K562 (cell line): ENCODE data around the gene RUNX1. TPM values are rescaled to one million over a fixed set of nuclear protein-coding genes. Genes with fewer than 3 reads are reported as not detected.
A peak's percentile ranks its signal among the peaks of the same experiment; 100 is the strongest.

ENCODE experiments used
- ATAC-seq: fragments of 200-7000 bp; cut with Tn5 transposase; 3 replicates; pipeline ENCODE4 v1.9.1; 2020; ENCODE audit warnings: moderate library complexity
- BruUV-seq: library from RNA; stranded (reverse); fragments of 400-500 nt; replicated peaks from 2 replicates; lab custom pipeline; 2021; lab: Mats Ljungman, UMichigan
- CTCF ChIA-PET: fragments of 300-600 bp; formaldehyde crosslinking; extraction: SDS; loops from one replicate; lab custom pipeline; 2021; ENCODE audit warnings: low intra/inter-chr PET ratio; lab: Yijun Ruan, JAX
- POLR2A ChIA-PET: fragments of 300-600, 350-650 bp; sonication (Branson Sonifier 250); formaldehyde crosslinking; extraction: SDS; loops from one replicate; lab custom pipeline; 2021; ENCODE audit warnings: antibody characterized with exemption, inconsistent platforms; lab: Yijun Ruan, JAX
- DNase-seq, 4 experiments: peaks; one replicate each; pipeline versions ENCODE4 v3.0.0 to v3.0.0-alpha.2; 2011 to 2018; ENCODE audit warnings: low spot score in 3 of 4, mixed read lengths in 3 of 4; ENCODE audit errors: extremely low read depth in 1 of 4
- FAIRE-seq: peaks from 2 replicates; lab custom pipeline; 2011; peaks lifted over from hg19 to GRCh38; lab: Jason Lieb, UNC
- H2AFZ ChIP-seq: 2 replicates; pipeline ENCODE4 v1.6.0; 2011; ENCODE audit warnings: low read depth, low read length, control low read depth, inconsistent platforms
- H3K27ac ChIP-seq: fragments of 200-600 bp; 3 replicates; pipeline ENCODE4 v1.8.0; 2011; ENCODE audit warnings: low read depth, mild to moderate bottlenecking, control low read depth, inconsistent platforms, low read length, moderate library complexity, mixed read lengths; ENCODE audit errors: extremely low read depth
- H3K27me3 ChIP-seq, 2 experiments: fragments of 300-600 bp in 1 of 2; 2 replicates in 1 of 2; 3 replicates in 1 of 2; pipeline versions ENCODE4 v1.6.0 to v1.8.0; 2011; ENCODE audit warnings: inconsistent platforms in 2 of 2, low read length in 2 of 2, mild to moderate bottlenecking in 1 of 2, mixed read lengths in 1 of 2, moderate library complexity in 1 of 2; ENCODE audit not compliant: control insufficient read depth in 2 of 2, insufficient read depth in 2 of 2
- H3K36me3 ChIP-seq: fragments of 300-600 bp; 3 replicates; pipeline ENCODE4 v1.8.0; 2011; ENCODE audit warnings: mild to moderate bottlenecking, low read length, inconsistent platforms; ENCODE audit not compliant: control insufficient read depth, insufficient read depth
- H3K4me1 ChIP-seq, 2 experiments: fragments of 200-600 bp in 1 of 2; replicated peaks in 1 of 2; 2 replicates in 1 of 2; 3 replicates in 1 of 2; pipeline versions ENCODE4 v1.5.1 to v1.8.0; 2011; ENCODE audit warnings: inconsistent platforms in 2 of 2, low read length in 2 of 2, mild to moderate bottlenecking in 1 of 2, mixed read lengths in 1 of 2, moderate library complexity in 1 of 2; ENCODE audit not compliant: control insufficient read depth in 2 of 2, insufficient read depth in 2 of 2
- H3K4me2 ChIP-seq: 2 replicates; pipeline ENCODE4 v1.6.1; 2011; ENCODE audit warnings: low read length, control low read depth, inconsistent platforms, mixed read lengths; ENCODE audit not compliant: insufficient read depth
- H3K4me3 ChIP-seq: fragments of 200-600 bp; sonication (generic), shearing (Covaris generic); 2 replicates; pipeline ENCODE4 v1.5.1; 2016; ENCODE audit warnings: control low read depth, inconsistent platforms
- H3K79me2 ChIP-seq: fragments of 200-600 bp; 3 replicates; pipeline ENCODE4 v1.8.0; 2011; ENCODE audit warnings: low read length, inconsistent platforms; ENCODE audit not compliant: control insufficient read depth, insufficient read depth
- H3K9ac ChIP-seq, 2 experiments: 2 replicates each; pipeline versions ENCODE4 v1.6.0 to v1.6.1; 2011; ENCODE audit warnings: low read depth in 2 of 2, low read length in 2 of 2, control low read depth in 1 of 2, inconsistent platforms in 1 of 2, mild to moderate bottlenecking in 1 of 2, mixed read lengths in 1 of 2; ENCODE audit not compliant: insufficient read depth in 1 of 2
- H3K9me1 ChIP-seq: one replicate; pipeline ENCODE4 v1.6.0; 2011; ENCODE audit warnings: inconsistent platforms, mild to moderate bottlenecking, low read length, moderate library complexity; ENCODE audit not compliant: control insufficient read depth, insufficient read depth
- H3K9me3 ChIP-seq: replicated peaks from 2 replicates; pipeline ENCODE4 v1.5.1; 2011; ENCODE audit warnings: low read depth, low read length, inconsistent platforms; ENCODE audit not compliant: control insufficient read depth, insufficient read depth
- H4K20me1 ChIP-seq: replicated peaks from 2 replicates; pipeline ENCODE4 v1.6.1; 2011; ENCODE audit warnings: low read length, inconsistent platforms, mixed read lengths; ENCODE audit not compliant: control insufficient read depth, insufficient read depth
- ZNF24 ChIP-seq: fragments of 450-650 bp; IDR thresholded peaks from 2 replicates; pipeline ENCODE4 v1.6.1; 2016
- ZNF512 ChIP-seq: IDR thresholded peaks from 2 replicates; pipeline ENCODE4 v1.6.1; 2016; ENCODE audit warnings: missing genetic modification characterization, missing compliant biosample characterization
- WGBS: fragments of 100-300 bp; shearing (Covaris generic); methylation state at CpG from one replicate; pipeline ENCODE4 v1.1.6; 2016; ENCODE audit warnings: low coverage, mixed read lengths; ENCODE audit not compliant: insufficient coverage; ENCODE audit errors: missing lambda C conversion rate; 5-methylcytosine and 5-hydroxymethylcytosine counted together
- in situ Hi-C: fragments of 300-500 bp; cut with MboI; formaldehyde crosslinking; loops from 4 replicates; pipeline ENCODE4 v1.15.0; 2018; ENCODE audit warnings: inconsistent platforms, mixed read lengths
- intact Hi-C: fragments of 100-400 bp; cut with micrococcal nuclease; formaldehyde crosslinking; loops from 2 replicates; pipeline ENCODE4 v1.14.2; 2022
- polyA plus RNA-seq, 8 experiments: library from polyadenylated mRNA; depleted of rRNA in 4 of 8; stranded (reverse) in 5 of 8; unstranded in 3 of 8; fragments of >200 nt; fragmentation: Nextera tagmentation in 2 of 8; fragmentation: Illumina TruSeq in 1 of 8; extraction: Ambion mirVana in 2 of 8; extraction: Trizol in 1 of 8; gene quantifications; 2 replicates each; pipeline versions ENCODE4 v1.2.1 to v1.2.3, GENCODE V29; 2011 to 2014; ENCODE audit warnings: inconsistent platforms in 1 of 8, missing spikeins in 1 of 8
- total RNA-seq, 7 experiments: library from RNA; depleted of rRNA in 6 of 7; stranded (reverse); fragments of >200 nt in 6 of 7; fragmentation: Illumina TruSeq in 2 of 7; extraction: Trizol in 2 of 7; gene quantifications; 2 replicates each; pipeline versions ENCODE4 v1.2.1 to v1.2.3, GENCODE V29; 2011 to 2021; ENCODE audit warnings: low replicate concordance in 1 of 7

The RUNX1 gene
- total and polyA plus RNA-seq, 9 of the 15 experiments (the other 6 are each of a cell fraction or from before 2014, with no cell fraction given), result 2.2 to 68.6 (median 17.8) TPM

DNA sequence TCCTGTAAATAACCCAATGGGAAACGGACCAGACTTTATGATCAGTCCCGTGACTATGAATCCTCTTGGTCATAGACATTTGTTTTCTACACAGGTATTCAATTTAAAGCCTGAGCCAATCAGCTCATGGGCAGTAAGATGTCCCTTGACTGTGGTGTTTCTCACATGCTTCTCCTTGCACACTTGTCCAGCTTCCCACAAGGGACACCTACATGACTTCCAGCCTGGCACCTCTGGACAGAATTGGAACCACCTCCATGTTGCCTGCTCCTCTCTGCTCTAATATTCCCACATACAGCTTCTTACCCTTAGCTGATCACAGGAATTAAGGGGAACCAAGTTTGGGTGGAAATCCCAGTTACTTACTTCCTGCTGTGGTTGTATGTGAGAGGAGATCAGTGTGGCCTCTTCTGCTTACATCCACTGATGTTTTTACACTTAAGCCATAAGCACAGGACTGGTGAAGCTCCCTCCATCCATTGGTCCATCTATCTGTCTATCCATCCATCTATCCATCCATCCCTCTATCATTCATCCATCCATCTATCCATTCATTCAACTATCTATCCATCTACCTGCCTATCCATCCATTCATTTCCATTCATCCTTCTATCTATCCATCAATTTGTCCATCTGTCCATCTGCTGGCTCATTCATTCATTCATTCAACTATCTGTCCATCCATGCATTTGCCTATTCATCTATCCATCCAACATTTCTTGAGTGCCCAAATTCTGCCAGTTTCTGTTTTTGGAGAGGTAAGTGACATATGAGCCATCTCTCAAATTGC, 16.4 kb downstream of the RUNX1 start:
- Histone ChIP-seq H3K27me3 (no peaks in the 10 kb centered on the region), H3K9me3 (no peaks in the 10 kb centered on the region), H3K79me2 (peaks cover 9% of the 10 kb centered on the region; the same call in 1 of the 3 replicates), H4K20me1 (no peaks in the 10 kb centered on the region), H3K27ac (no peak overlapping the region), H3K4me3 (no peak overlapping the region), H3K36me3 (no peaks in the 10 kb centered on the region; the same call in 2 of the 3 replicates), H2AFZ (no peak overlapping the region), H3K9ac (no peak overlapping the region), H3K9me1 (no peaks in the 10 kb centered on the region), H3K4me1 (peaks cover 16 to 23% of the 10 kb centered on the region in 2 experiments), H3K4me2 (no peak overlapping the region)
- intact Hi-C loops (no loop called here), in situ Hi-C loops (no loop called here)
- DNase-seq, result no peak
- ChIA-PET POLR2A (interaction anchor here (0.5 to 1.0 kb wide), 3 partner anchors 11 to 388 kb away, joined by 3 to 5 read pairs (median 3); no protein-coding TSS in a partner anchor), CTCF (no interaction called here)
- 50% methylated on average over 2 of the region's 2 CpGs for WGBS
- FAIRE-seq, result no peak
- TF ChIP-seq ZNF512, result no peak
- peak; percentile 52; the same call in 1 of the 2 replicates for TF ChIP-seq ZNF24
- ATAC-seq, result no peak
- BruUV-seq, result no TSS peak
